GM18951 (cell line): ENCODE measurements around the gene PSMB9.
A peak's percentile ranks its signal among the peaks of the same experiment; 100 is the strongest.

Experiments
- POLR2A ChIP-seq: IDR thresholded peaks from 4 replicates; pipeline ENCODE4 v1.6.1; 2011; ENCODE audit warnings: mild to moderate bottlenecking; ENCODE audit not compliant: insufficient read length, insufficient read depth; ENCODE audit errors: extremely low read depth
- in situ Hi-C: fragments of 300-500 bp; cut with MboI; formaldehyde crosslinking; loops from one replicate; pipeline ENCODE4 v1.12.0; 2022; ENCODE audit warnings: low sequenced_read_pairs, mixed read lengths, inconsistent platforms; ENCODE audit not compliant: unreplicated experiment

The PSMB9 gene

GRCh38 chr6:32843979-32844838 is 9.8 kb upstream of the PSMB9 start, which contains the start of gene PSMB8:
PSMB8 (minus strand) TSS chr6:32844047; CDS start chr6:32843996, 51 bp downstream.
- in situ Hi-C loops, result no loop called here
- TF ChIP-seq POLR2A, result peak; percentile 51

- TF ChIP-seq POLR2A, result peak; percentile 90
- in situ Hi-C loops, result no loop called here
These were observed 9.1 kb upstream of the PSMB9 start for GRCh38 chr6:32844839-32845383.

GRCh38 chr6:32845384-32845884 is 8.6 kb upstream of the PSMB9 start:
- in situ Hi-C loops, result no loop called here
- TF ChIP-seq POLR2A, result peak; percentile 57

- in situ Hi-C loops, result no loop called here
- no peak for TF ChIP-seq POLR2A
These were observed 7.0 kb upstream of the PSMB9 start for GRCh38 chr6:32847004-32847403.

- in situ Hi-C loops, result no loop called here
- TF ChIP-seq POLR2A, result no peak
These were observed 6.2 kb upstream of the PSMB9 start for GRCh38 chr6:32847795-32848194.

GRCh38 chr6:32849126-32849525 is 4.9 kb upstream of the PSMB9 start:
- in situ Hi-C loops, result no loop called here
- no peak for TF ChIP-seq POLR2A

- no peak for TF ChIP-seq POLR2A
- in situ Hi-C loops, result no loop called here
These were observed 3.0 kb upstream of the PSMB9 start for GRCh38 chr6:32851025-32851424.

GRCh38 chr6:32852018-32852843 is 1.8 kb upstream of the PSMB9 start:
- TF ChIP-seq POLR2A, result no peak
- in situ Hi-C loops, result no loop called here

- TF ChIP-seq POLR2A, result no peak
- in situ Hi-C loops, result no loop called here
These were observed 1.0 kb upstream of the PSMB9 start for GRCh38 chr6:32852844-32853540.

GRCh38 chr6:32854376-32855178 is 585 bp downstream of the PSMB9 start:
- TF ChIP-seq POLR2A, result no peak
- in situ Hi-C loops, result no loop called here

GRCh38 chr6:32855467-32856174 is 1.6 kb downstream of the PSMB9 start:
- TF ChIP-seq POLR2A, result no peak
- in situ Hi-C loops, result no loop called here
